ENCODE measurements around the gene CDK11B. TPM values are rescaled to one million over a fixed set of nuclear protein-coding genes. Genes with fewer than 3 reads are reported as not detected.
"Not testable (repeated sequence)": the region's sequence is repeated elsewhere in the genome, so short reads cannot be mapped to it uniquely, and the experiment has no call there.

Gene CDK11B
- total RNA-seq, 1 experiment from 2014 or later, result 32.6 TPM

- peaks cover 13% of the 10 kb centered on the region for H3K36me3 ChIP-seq
- H3K4me1 ChIP-seq; H3K27me3 ChIP-seq; H3K9me3 ChIP-seq (replicated peaks); H3K4me3 ChIP-seq; DNase-seq; H3K27ac ChIP-seq: not testable (repeated sequence)
Measured at GRCh38 chr1:1640711-1641461, 17.9 kb downstream of the CDK11B start.

- not testable (repeated sequence) for H3K27me3 ChIP-seq; H3K4me1 ChIP-seq; DNase-seq; H3K9me3 ChIP-seq (replicated peaks); H3K36me3 ChIP-seq; H3K27ac ChIP-seq; H3K4me3 ChIP-seq
Measured at GRCh38 chr1:1640081-1640480, 18.7 kb downstream of the CDK11B start.

- H3K4me1 ChIP-seq; H3K27ac ChIP-seq; H3K4me3 ChIP-seq; H3K27me3 ChIP-seq; H3K36me3 ChIP-seq; H3K9me3 ChIP-seq (replicated peaks); DNase-seq: not testable (repeated sequence)
Measured at GRCh38 chr1:1639368-1639767, 19.4 kb downstream of the CDK11B start.

- H3K27me3 ChIP-seq; H3K9me3 ChIP-seq (replicated peaks); H3K4me3 ChIP-seq; H3K36me3 ChIP-seq; DNase-seq; H3K4me1 ChIP-seq; H3K27ac ChIP-seq: not testable (repeated sequence)
Measured at GRCh38 chr1:1638528-1638927, 20.3 kb downstream of the CDK11B start.

GRCh38 chr1:1637479-1637875 is 21.3 kb downstream of the CDK11B start:
- H3K9me3 ChIP-seq (replicated peaks); H3K4me3 ChIP-seq; H3K4me1 ChIP-seq; DNase-seq; H3K27me3 ChIP-seq; H3K27ac ChIP-seq; H3K36me3 ChIP-seq: not testable (repeated sequence)

- not testable (repeated sequence) for H3K27me3 ChIP-seq; H3K4me3 ChIP-seq; H3K36me3 ChIP-seq; H3K4me1 ChIP-seq; H3K27ac ChIP-seq; H3K9me3 ChIP-seq (replicated peaks); DNase-seq
Measured at GRCh38 chr1:1636621-1637478, 22.0 kb downstream of the CDK11B start.

- DNase-seq, H3K4me1 ChIP-seq: not testable (repeated sequence)
Measured at GRCh38 chr1:1634613-1635012, 24.2 kb downstream of the CDK11B start.

GRCh38 chr1:1633409-1633808 is 25.4 kb downstream of the CDK11B start:
- H3K9me3 ChIP-seq (replicated peaks); H3K36me3 ChIP-seq; DNase-seq; H3K4me1 ChIP-seq; H3K27ac ChIP-seq; H3K4me3 ChIP-seq; H3K27me3 ChIP-seq: not testable (repeated sequence)

More at GRCh38 chr1:1634613-1635012, 24.2 kb downstream of the CDK11B start:
- not testable (repeated sequence) for H3K9me3 ChIP-seq (replicated peaks); H3K27ac ChIP-seq; H3K27me3 ChIP-seq; H3K4me3 ChIP-seq; H3K36me3 ChIP-seq

- peak within 1 kb of the TSS; percentile 51; the same call in 1 of the 2 replicates for H3K27ac ChIP-seq
- peak within 1 kb of the TSS; percentile 44 for H3K4me3 ChIP-seq
- H3K9me3 ChIP-seq (replicated peaks), result no peaks in the 10 kb centered on the region
- H3K27me3 ChIP-seq, result no peaks in the 10 kb centered on the region
- peak; percentile 68 to 74 for DNase-seq
- peaks cover 6% of the 10 kb centered on the region; the same call in 1 of the 2 replicates for H3K36me3 ChIP-seq
- 0 out of 2 replicates have a peak, but pooled peaks cover 2% of the 10 kb centered on the region for H3K4me1 ChIP-seq
Measured at GRCh38 chr1:1631782-1632420, 26.9 kb downstream of the CDK11B start, which contains the start of gene MMP23B. MMP23B (plus strand) TSS chr1:1632173; CDS start chr1:1632219, 46 bp downstream.

GRCh38 chr1:1630965-1631781 is 27.6 kb downstream of the CDK11B start:
- no peaks in the 10 kb centered on the region for H3K36me3 ChIP-seq
- peak overlapping the region; percentile 51; the same call in 1 of the 2 replicates for H3K27ac ChIP-seq
- no peaks in the 10 kb centered on the region for H3K9me3 ChIP-seq (replicated peaks)
- H3K4me3 ChIP-seq, result peak overlapping the region; percentile 44
- H3K4me1 ChIP-seq, result 0 out of 2 replicates have a peak, but pooled peaks cover 2% of the 10 kb centered on the region
- DNase-seq, result no peak
- H3K27me3 ChIP-seq, result no peaks in the 10 kb centered on the region

- no peak overlapping the region for H3K27ac ChIP-seq
- no peak for DNase-seq
- 0 out of 2 replicates have a peak, but pooled peaks cover 2% of the 10 kb centered on the region for H3K4me1 ChIP-seq
- H3K4me3 ChIP-seq, result no peak overlapping the region
- no peaks in the 10 kb centered on the region for H3K36me3 ChIP-seq
- H3K9me3 ChIP-seq (replicated peaks), result no peaks in the 10 kb centered on the region
- H3K27me3 ChIP-seq, result no peaks in the 10 kb centered on the region
Measured at GRCh38 chr1:1630191-1630964, 28.4 kb downstream of the CDK11B start.

GRCh38 chr1:1629430-1630190 is 29.2 kb downstream of the CDK11B start:
- Histone ChIP-seq H3K36me3 (no peaks in the 10 kb centered on the region), H3K9me3 (replicated peaks) (no peaks in the 10 kb centered on the region), H3K4me1 (0 out of 2 replicates have a peak, but pooled peaks cover 2% of the 10 kb centered on the region), H3K4me3 (no peak overlapping the region), H3K27ac (no peak overlapping the region), H3K27me3 (no peaks in the 10 kb centered on the region)
- DNase-seq, result no peak
